Activated CD4-positive, alpha-beta memory T cell treated with anti-CD3 and anti-CD28 coated beads, Interleukin-2, amount 10 ng/mL, durations not matched to agents 7 days and 5 days (primary cell): ENCODE results near the gene PRELID1. TPM values are rescaled to one million over a fixed set of nuclear protein-coding genes. Genes with fewer than 3 reads are reported as not detected.
A peak's percentile ranks its signal among the peaks of the same experiment; 100 is the strongest.
"Not testable (repeated sequence)": the region's sequence is repeated elsewhere in the genome, so short reads cannot be mapped to it uniquely, and the experiment has no call there.

Experiments
- CTCF ChIA-PET: fragments of 350-600 bp; sonication (Branson Sonifier 250); formaldehyde crosslinking; loops from one replicate; lab custom pipeline; 2021; ENCODE audit warnings: antibody characterized with exemption, inconsistent platforms; lab: Charles Lee
- POLR2A ChIA-PET: fragments of 350-600 bp; sonication (Branson Sonifier 250); formaldehyde crosslinking; loops from one replicate; lab custom pipeline; 2021; ENCODE audit warnings: antibody characterized with exemption; lab: Charles Lee
- DNase-seq: peaks from one replicate; pipeline ENCODE4 v3.0.0-alpha.2; 2020
- H3K27ac Mint-ChIP-seq: one replicate; pipeline ENCODE4 v1.8.0; 2021; ENCODE audit warnings: mild to moderate bottlenecking, mixed read lengths
- H3K27me3 Mint-ChIP-seq: one replicate; pipeline ENCODE4 v1.8.0; 2021; ENCODE audit warnings: mixed read lengths
- H3K36me3 Mint-ChIP-seq: one replicate; pipeline ENCODE4 v1.8.0; 2021; ENCODE audit warnings: low read depth, mixed read lengths
- H3K4me1 Mint-ChIP-seq: one replicate; pipeline ENCODE4 v1.8.0; 2021; ENCODE audit warnings: mixed read lengths
- H3K4me3 Mint-ChIP-seq: one replicate; pipeline ENCODE4 v1.8.0; 2021; ENCODE audit warnings: mild to moderate bottlenecking, mixed read lengths
- H3K9me3 Mint-ChIP-seq: one replicate; pipeline ENCODE4 v1.8.0; 2021; ENCODE audit warnings: mixed read lengths
- total RNA-seq, 2 experiments: library from RNA; stranded (reverse); gene quantifications; one replicate each; pipeline ENCODE4 v1.2.3, GENCODE V29; 2021

Gene PRELID1
- total RNA-seq, 2 experiments from 2014 or later: 153 to 156 TPM

GRCh38 chr5:177332896-177333260, 29.3 kb downstream of the PRELID1 start:
- H3K9me3 Mint-ChIP-seq: no peaks in the 10 kb centered on the region
- ChIA-PET CTCF (interaction anchor here (1.3 kb wide), 1 partner anchor 122 kb away, joined by 3 read pairs; no protein-coding TSS in a partner anchor), POLR2A (interaction anchor here (1.2 kb wide), 1 partner anchor 18 kb away, joined by 3 read pairs; no protein-coding TSS in a partner anchor)
- no peak overlapping the region for H3K27ac Mint-ChIP-seq
- H3K36me3 Mint-ChIP-seq: peaks cover 74% of the 10 kb centered on the region
- no peak for DNase-seq
- peaks cover 10% of the 10 kb centered on the region for H3K4me1 Mint-ChIP-seq
- no peaks in the 10 kb centered on the region for H3K27me3 Mint-ChIP-seq
- H3K4me3 Mint-ChIP-seq: no peak overlapping the region

GRCh38 chr5:177333420-177334154, 30.0 kb downstream of the PRELID1 start:
- no peaks in the 10 kb centered on the region for H3K9me3 Mint-ChIP-seq
- ChIA-PET CTCF (interaction anchor here (1.3 kb wide), 1 partner anchor 122 kb away, joined by 3 read pairs; no protein-coding TSS in a partner anchor), POLR2A (interaction anchor here (1.2 kb wide), 1 partner anchor 17 kb away, joined by 3 read pairs; no protein-coding TSS in a partner anchor)
- H3K36me3 Mint-ChIP-seq: peaks cover 71% of the 10 kb centered on the region
- peaks cover 5% of the 10 kb centered on the region for H3K4me1 Mint-ChIP-seq
- no peak overlapping the region for H3K27ac Mint-ChIP-seq
- DNase-seq: no peak
- no peak overlapping the region for H3K4me3 Mint-ChIP-seq
- H3K27me3 Mint-ChIP-seq: no peaks in the 10 kb centered on the region

- ChIA-PET POLR2A (interaction anchor here (0.7 to 1.2 kb wide), 2 partner anchors 17 kb away, joined by 3 read pairs; no protein-coding TSS in a partner anchor), CTCF (interaction anchor here (1.3 kb wide), 1 partner anchor 121 kb away, joined by 3 read pairs; no protein-coding TSS in a partner anchor)
- no peak overlapping the region for H3K4me3 Mint-ChIP-seq
- H3K27me3 Mint-ChIP-seq: no peaks in the 10 kb centered on the region
- no peaks in the 10 kb centered on the region for H3K9me3 Mint-ChIP-seq
- peaks cover 7% of the 10 kb centered on the region for H3K4me1 Mint-ChIP-seq
- peaks cover 74% of the 10 kb centered on the region for H3K36me3 Mint-ChIP-seq
- no peak for DNase-seq
- no peak overlapping the region for H3K27ac Mint-ChIP-seq
Measured at GRCh38 chr5:177334155-177334551, 30.6 kb downstream of the PRELID1 start.

GRCh38 chr5:177334781-177335700, 31.4 kb downstream of the PRELID1 start:
- Mint-ChIP-seq H3K4me1 (peaks cover 16% of the 10 kb centered on the region), H3K27ac (no peak overlapping the region), H3K9me3 (peaks cover 6% of the 10 kb centered on the region), H3K27me3 (no peaks in the 10 kb centered on the region), H3K36me3 (peaks cover 77% of the 10 kb centered on the region), H3K4me3 (no peak overlapping the region)
- CTCF ChIA-PET: interaction anchor here (0.6 to 1.9 kb wide), 10 partner anchors 7 to 264 kb away, joined by 3 to 6 read pairs (median 4); no protein-coding TSS in a partner anchor
- POLR2A ChIA-PET: interaction anchor here (0.7 to 1.6 kb wide), 2 partner anchors 16 to 22 kb away, joined by 3 to 6 read pairs; no protein-coding TSS in a partner anchor
- DNase-seq: no peak

- no peak overlapping the region for H3K27ac Mint-ChIP-seq
- DNase-seq: no peak
- no peak overlapping the region for H3K4me3 Mint-ChIP-seq
- no peaks in the 10 kb centered on the region for H3K27me3 Mint-ChIP-seq
- H3K9me3 Mint-ChIP-seq: peaks cover 8% of the 10 kb centered on the region
- peaks cover 21% of the 10 kb centered on the region for H3K4me1 Mint-ChIP-seq
- H3K36me3 Mint-ChIP-seq: peaks cover 75% of the 10 kb centered on the region
- ChIA-PET CTCF (interaction anchor here (0.6 to 1.9 kb wide), 15 partner anchors 8 to 264 kb away, joined by 3 to 6 read pairs (median 4); no protein-coding TSS in a partner anchor), POLR2A (interaction anchor here (1.6 kb wide), 1 partner anchor 23 kb away, joined by 6 read pairs; no protein-coding TSS in a partner anchor)
Measured at GRCh38 chr5:177335701-177336065, 32.1 kb downstream of the PRELID1 start.

- ChIA-PET CTCF (interaction anchor here (0.6 to 1.9 kb wide), 15 partner anchors 9 to 265 kb away, joined by 3 to 6 read pairs (median 4); no protein-coding TSS in a partner anchor), POLR2A (interaction anchor here (1.6 kb wide), 1 partner anchor 24 kb away, joined by 6 read pairs; no protein-coding TSS in a partner anchor)
- peaks cover 72% of the 10 kb centered on the region for H3K36me3 Mint-ChIP-seq
- H3K4me3 Mint-ChIP-seq: no peak overlapping the region
- peaks cover 8% of the 10 kb centered on the region for H3K9me3 Mint-ChIP-seq
- peak; percentile 33 for DNase-seq
- H3K27ac Mint-ChIP-seq: no peak overlapping the region
- peaks cover 21% of the 10 kb centered on the region for H3K4me1 Mint-ChIP-seq
- H3K27me3 Mint-ChIP-seq: no peaks in the 10 kb centered on the region
Measured at GRCh38 chr5:177336112-177336511, 32.5 kb downstream of the PRELID1 start.

GRCh38 chr5:177336603-177337494, 33.2 kb downstream of the PRELID1 start:
- ChIA-PET POLR2A (no interaction called here), CTCF (interaction anchor here (1.0 to 1.9 kb wide), 9 partner anchors 9 to 67 kb away, joined by 3 to 6 read pairs (median 4); no protein-coding TSS in a partner anchor)
- no peak for DNase-seq
- H3K4me1 Mint-ChIP-seq: peaks cover 26% of the 10 kb centered on the region
- H3K36me3 Mint-ChIP-seq: peaks cover 73% of the 10 kb centered on the region
- no peak overlapping the region for H3K27ac Mint-ChIP-seq
- peaks cover 8% of the 10 kb centered on the region for H3K9me3 Mint-ChIP-seq
- no peak overlapping the region for H3K4me3 Mint-ChIP-seq
- no peaks in the 10 kb centered on the region for H3K27me3 Mint-ChIP-seq

- DNase-seq: no peak
- H3K27me3 Mint-ChIP-seq: no peaks in the 10 kb centered on the region
- CTCF ChIA-PET: no interaction called here
- H3K4me3 Mint-ChIP-seq: no peak overlapping the region
- peaks cover 28% of the 10 kb centered on the region for H3K4me1 Mint-ChIP-seq
- H3K36me3 Mint-ChIP-seq: peaks cover 74% of the 10 kb centered on the region
- POLR2A ChIA-PET: interaction anchor here (0.9 to 1.8 kb wide), 3 partner anchors 10 to 17 kb away, joined by 3 to 6 read pairs (median 3); partner anchors contain the start of gene LMAN2
- peaks cover 8% of the 10 kb centered on the region for H3K9me3 Mint-ChIP-seq
- peak overlapping the region; percentile 40 for H3K27ac Mint-ChIP-seq
Measured at GRCh38 chr5:177338251-177339106, 34.9 kb downstream of the PRELID1 start.

GRCh38 chr5:177339107-177339638, 35.6 kb downstream of the PRELID1 start:
- peaks cover 8% of the 10 kb centered on the region for H3K9me3 Mint-ChIP-seq
- H3K4me3 Mint-ChIP-seq: no peak overlapping the region
- H3K27ac Mint-ChIP-seq: peak overlapping the region; percentile 74
- peaks cover 71% of the 10 kb centered on the region for H3K36me3 Mint-ChIP-seq
- H3K4me1 Mint-ChIP-seq: peaks cover 28% of the 10 kb centered on the region
- CTCF ChIA-PET: no interaction called here
- no peak for DNase-seq
- POLR2A ChIA-PET: interaction anchor here (0.9 to 1.8 kb wide), 3 partner anchors 10 to 16 kb away, joined by 3 to 6 read pairs (median 3); partner anchors contain the start of gene LMAN2
- H3K27me3 Mint-ChIP-seq: no peaks in the 10 kb centered on the region

GRCh38 chr5:177343000-177343399, 39.4 kb downstream of the PRELID1 start:
- Mint-ChIP-seq H3K36me3 (peaks cover 63% of the 10 kb centered on the region), H3K4me1 (peaks cover 47% of the 10 kb centered on the region)
- H3K4me3 Mint-ChIP-seq, POLR2A ChIA-PET, H3K27me3 Mint-ChIP-seq, DNase-seq, H3K9me3 Mint-ChIP-seq, H3K27ac Mint-ChIP-seq: not testable (repeated sequence)
- CTCF ChIA-PET: interaction anchor here (1.1 to 1.4 kb wide), 2 partner anchors 25 to 33 kb away, joined by 4 read pairs; no protein-coding TSS in a partner anchor
